ENCODE data around the gene METTL6.
A peak's percentile ranks its signal among the peaks of the same experiment; 100 is the strongest.
"Not testable (repeated sequence)": the region's sequence is repeated elsewhere in the genome, so short reads cannot be mapped to it uniquely, and the experiment has no call there.

Gene METTL6

GRCh38 chr3:15450438-15451215, 23.3 kb upstream of the METTL6 start:
- DNase-seq, result no peak

DNA sequence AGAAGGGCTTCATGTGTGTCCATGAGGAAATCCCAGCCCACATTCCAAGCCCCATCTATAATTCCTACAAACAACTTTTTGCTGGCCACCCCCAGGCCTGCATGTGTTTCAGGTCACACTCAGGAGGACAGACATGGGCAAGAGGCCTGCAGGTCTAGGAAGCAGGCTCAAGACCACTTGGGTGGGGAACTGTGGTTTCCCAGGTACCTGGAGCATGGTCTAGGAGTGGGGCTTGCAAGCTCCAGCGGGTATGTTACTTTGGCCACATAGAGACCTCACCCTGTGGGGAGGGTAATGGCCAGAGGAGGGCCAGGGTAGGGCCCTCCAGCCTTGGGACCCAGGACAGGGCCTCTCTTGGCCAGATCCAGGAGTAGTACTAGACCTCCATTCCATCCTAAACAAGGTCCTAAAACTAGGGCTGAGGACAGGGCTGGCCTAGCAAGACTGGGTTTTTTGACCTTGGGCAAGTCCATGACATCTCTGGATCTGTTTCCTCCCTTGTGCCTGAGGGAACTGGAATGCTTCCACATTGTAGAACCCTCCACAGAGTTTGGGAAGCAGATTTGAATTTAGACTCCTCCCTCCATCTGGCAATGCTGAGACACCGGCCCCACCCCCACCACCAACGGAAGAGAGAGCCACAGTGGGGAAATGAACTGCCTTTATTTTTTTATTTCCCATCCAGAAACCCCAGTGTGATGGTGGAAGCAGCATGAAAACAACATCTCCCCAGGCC, 22.3 kb upstream of the METTL6 start:
- DNase-seq, result no peak

DNA sequence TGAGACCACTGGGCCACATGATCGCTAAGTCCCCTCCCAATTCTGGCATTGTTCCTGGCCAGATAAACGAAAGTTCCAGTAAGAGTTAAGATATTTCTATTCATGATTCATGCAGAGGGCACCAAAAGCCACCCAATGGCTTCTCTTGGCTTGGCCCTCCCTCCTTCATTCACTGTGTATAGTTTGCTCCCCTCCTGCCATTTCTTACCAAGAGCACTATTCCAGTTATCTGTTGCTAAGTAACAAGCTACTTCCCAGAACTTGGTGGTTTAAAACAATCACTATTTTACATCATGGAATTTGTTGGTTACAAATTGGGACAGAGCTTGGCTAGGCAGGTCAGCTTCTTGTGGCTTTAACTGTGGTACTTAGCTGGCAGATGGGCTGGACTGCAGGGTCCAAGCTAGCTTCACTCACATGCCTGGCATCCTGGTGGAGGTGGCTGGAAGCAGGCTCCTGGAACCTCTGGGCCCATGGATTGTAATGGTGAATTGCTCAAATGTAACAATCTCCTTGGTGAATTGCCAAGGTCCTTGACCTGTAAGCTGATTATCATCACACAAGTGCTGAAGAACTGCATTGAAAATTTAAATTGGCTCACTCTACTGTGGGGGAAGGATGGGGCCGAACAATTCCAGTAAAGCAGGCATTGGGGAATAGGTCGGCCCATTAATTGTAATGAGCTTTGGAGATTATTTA, 16.6 kb upstream of the METTL6 start:
- DNase-seq, result peak; percentile 36

- no peak for DNase-seq
Observed at GRCh38 chr3:15440891-15441290, 13.5 kb upstream of the METTL6 start.

GRCh38 chr3:15439476-15439875, 12.1 kb upstream of the METTL6 start:
- DNase-seq, result no peak

GRCh38 chr3:15438983-15439382, 11.6 kb upstream of the METTL6 start:
- no peak for DNase-seq

DNA sequence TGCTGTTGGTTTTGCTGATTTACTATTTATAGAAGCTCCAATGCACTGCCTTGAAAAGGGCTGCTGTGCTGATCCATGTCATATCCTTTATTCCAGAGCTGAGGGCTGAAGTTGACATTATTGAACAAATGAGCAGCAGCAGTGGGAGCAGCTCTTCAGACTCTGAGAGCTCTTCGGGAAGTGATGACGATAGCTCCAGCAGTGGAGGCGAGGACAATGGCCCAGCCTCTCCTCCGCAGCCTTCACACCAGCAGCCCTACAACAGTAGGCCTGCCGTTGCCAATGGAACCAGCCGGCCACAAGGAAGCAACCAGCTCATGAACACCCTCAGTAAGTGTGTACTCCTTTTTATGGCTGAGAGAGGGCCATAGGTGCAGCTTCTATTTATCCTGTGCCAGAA, 8.9 kb upstream of the METTL6 start:
- peak; percentile 87 for DNase-seq

DNA sequence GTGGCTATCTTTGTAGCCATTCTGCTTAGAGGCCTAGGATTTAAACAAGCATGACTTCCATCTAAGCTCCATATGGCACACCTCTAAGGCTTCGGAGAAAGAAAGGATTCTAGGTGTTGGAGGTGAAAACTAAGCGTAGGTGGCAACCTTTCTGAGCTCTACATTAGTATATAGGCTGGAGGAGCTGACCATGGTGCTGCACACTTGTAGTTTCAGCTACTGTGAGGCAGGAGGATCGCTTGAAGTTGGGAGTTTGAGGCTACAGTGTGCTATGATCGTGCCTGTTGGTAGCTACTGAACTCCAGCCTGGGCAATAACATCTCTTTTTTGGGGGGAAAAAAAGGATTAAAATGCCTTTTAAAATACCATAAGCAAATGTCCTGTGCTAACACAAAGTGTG, 7.4 kb upstream of the METTL6 start:
- DNase-seq, result no peak

DNA sequence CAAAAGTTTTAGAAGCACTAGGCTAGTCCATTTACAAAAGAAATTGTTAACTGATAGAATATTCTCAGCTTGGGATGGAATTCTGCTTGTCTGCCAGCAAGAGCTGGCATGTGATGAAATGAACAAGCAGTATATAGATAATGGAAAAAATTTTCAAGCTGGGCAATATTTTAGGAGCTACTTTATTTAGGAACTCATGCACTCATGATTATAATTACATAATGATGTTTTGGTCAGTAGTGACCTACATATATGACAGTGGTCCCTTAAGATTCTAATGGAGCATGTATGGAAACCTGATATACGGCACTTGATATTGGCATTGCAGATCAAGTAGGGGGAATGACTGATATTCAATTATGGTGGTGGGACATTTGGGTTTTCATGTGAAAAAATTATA, 6.2 kb upstream of the METTL6 start:
- DNase-seq, result no peak

DNA sequence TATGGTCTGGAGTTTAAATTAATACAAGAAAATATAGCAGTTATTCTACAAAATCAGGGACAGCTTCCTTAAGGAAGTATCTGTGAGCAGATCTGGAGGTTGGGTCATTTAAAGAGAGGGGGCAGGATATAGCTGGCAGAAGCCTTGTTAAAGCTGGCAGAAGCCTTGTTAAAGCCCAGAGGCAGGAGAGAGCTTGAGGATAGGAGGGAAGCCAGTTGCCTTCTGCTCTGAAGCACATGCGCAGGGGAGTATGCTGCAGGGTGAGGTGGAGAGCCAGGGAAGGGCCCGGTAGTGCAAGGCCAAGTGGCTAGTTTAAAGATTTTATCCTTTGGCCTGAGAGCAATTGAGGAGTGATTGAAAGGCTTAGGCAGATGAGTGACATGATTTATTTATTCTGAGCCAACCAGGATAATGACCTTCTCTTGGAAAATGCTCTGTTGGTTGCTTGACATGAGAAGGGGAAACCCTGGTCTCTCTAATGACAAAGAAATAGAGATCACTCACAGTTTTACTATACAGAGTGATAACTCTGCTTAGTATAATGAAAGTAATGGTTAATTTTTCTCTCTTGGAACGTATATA, 4.0 kb upstream of the METTL6 start:
- DNase-seq, result no peak

GRCh38 chr3:15430624-15431023, 3.3 kb upstream of the METTL6 start:
- no peak for DNase-seq

GRCh38 chr3:15429080-15429479, 1.7 kb upstream of the METTL6 start:
- DNase-seq, result no peak

- no peak for DNase-seq
Observed at GRCh38 chr3:15428539-15428938, 1.2 kb upstream of the METTL6 start.

DNA sequence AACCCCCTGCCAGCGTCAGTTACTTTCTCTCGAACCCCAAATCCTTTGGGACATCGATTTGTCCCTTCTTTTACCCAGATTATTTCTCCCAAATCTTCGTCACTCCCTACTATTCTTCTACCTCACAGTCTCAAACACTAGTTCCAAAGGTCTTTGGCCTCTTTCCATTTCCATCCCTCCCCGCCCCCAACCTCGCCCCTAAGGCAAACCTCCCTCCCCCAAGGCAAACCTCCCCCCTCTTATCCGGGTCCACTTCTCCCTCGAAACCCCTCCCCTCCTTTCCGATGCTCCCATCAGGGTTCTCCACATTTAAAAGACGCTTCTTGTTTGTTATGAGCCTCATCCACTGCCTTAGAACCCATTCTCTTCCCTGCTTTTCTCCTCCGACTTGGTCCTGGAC, 637 bp upstream of the METTL6 start:
- no peak for DNase-seq

- DNase-seq, result no peak
Observed at GRCh38 chr3:15426579-15427118, 695 bp downstream of the METTL6 start.

DNA sequence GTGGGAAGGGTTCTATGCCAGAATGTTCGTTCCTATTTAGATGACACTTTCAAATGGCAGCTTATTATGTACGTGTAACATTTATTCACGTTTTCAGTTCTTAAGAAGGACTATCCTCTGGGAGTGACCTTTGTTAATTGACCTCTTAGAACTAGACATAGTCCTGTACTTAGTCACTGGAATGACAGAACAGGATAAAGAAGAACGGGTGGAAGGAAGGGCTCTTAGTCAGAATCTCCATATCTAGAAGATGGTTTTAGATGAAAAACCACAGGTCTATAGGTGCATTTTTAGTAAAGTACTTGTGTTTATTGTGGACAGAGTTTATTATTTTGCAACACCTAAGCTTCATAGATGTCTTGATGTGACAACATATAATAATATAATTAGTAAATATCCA, 6.5 kb downstream of the METTL6 start:
- no peak for DNase-seq

DNA sequence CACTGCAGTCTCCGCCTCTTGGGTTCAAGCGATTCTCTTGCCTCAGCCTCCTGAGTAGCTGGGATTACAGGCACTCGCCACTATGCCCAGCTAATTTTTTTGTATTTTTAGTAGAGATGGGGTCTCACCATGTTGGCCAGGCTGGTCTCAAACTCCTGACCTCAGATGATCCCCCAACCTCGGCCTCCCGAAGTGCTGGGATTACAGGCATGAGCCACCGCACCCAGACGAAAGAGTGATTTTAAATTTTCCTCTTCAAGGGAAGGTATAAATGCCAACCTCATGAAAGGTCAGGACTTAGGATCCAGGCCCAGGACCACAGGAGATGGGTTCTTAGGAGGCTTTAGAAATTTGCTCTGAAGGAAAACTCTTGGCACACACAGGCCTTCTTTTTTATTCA, 16.4 kb downstream of the METTL6 start:
- not testable (repeated sequence) for DNase-seq

- no peak for DNase-seq
Observed at GRCh38 chr3:15409774-15410173, 17.6 kb downstream of the METTL6 start.

DNA sequence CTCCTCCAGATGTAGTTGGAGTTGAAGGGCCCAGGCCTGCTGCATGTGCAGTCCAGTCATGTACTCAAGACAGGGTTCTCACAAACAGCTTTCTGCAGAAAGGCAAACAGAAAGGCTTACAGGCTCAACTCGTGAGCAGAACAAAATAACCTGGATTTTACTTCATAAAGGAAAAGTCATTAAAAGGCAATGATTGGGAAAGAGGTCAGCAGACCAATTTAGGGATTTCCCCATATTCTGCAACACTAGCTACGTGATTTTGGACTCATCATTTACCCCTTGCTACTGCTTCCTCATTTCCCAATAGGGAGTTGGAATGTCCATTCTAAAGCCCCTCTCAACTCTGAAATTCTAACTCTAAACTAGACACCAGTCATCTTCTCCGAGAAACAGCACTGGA, 18.1 kb downstream of the METTL6 start:
- DNase-seq, result no peak

DNA sequence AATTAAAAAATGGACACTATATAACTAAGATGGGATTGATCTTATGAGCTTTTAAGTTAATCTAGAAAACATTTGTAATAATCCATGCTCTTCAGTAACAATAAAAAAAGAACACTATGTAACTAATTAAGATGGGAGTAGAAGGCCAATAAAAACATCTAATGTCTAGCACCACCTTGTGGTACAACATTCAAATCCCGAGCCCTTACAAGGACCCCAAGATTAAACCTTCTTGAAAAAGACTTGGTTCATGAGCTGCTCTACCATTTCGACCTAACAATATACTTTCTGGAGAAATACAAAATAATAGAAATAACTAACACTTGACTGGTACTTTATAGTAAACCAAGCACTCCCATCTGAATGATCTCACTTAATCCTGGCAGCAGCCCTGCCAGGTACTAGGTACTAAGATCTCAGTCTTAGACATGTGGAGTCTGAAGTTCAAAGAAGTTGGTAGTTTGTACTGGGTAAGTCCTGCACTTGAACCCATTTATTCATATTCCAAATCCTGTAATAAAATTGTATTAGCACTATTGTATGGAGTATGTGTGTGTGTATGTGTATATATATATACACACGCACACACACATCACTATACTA, 21.8 kb downstream of the METTL6 start:
- DNase-seq, result peak; percentile 36

GRCh38 chr3:15404767-15405166, 22.6 kb downstream of the METTL6 start:
- DNase-seq, result no peak

DNA sequence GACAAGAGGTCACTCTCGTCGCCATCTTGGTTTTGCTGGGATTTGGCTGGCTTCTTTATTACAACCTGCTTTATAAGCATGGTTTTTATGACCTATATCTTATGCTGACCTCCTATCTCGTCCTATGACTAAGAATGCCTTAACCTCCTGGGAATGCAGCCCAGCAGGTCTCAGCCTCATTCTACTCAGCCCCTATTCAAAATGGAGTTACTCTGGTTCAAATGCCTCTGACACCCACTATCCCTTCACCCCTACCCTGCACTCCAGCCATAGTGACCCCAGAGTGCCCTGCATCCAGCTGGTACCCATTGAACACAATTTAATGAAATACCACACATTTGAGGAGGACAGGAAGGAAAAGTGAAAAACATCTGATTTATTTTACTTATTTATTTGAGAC, 23.4 kb downstream of the METTL6 start:
- DNase-seq, result no peak

DNA sequence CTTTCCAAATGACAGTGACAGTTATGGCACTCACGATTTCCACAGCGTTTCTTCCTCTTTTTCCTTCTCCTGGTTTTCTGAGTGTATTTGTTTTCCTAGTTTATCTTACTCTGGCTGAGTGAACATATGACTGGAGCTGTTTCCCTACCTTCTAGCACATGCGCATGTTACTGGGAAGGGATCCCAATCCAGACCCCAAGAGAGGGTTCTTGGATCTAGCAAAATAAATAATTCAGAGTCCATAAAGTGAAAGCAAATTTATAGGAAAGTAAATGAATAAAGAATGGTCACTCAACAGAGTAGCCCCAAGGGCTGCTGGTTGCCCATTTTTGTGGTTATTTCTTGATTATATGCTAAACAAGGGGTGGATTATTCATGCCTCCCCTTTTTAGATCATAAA, 23.8 kb downstream of the METTL6 start:
- DNase-seq, result no peak
